IPS-15b (cell line): ENCODE measurements around the gene BTNL2.
"Not testable (repeated sequence)": the region's sequence is repeated elsewhere in the genome, so short reads cannot be mapped to it uniquely, and the experiment has no call there.

Experiments used
- H3K27me3 ChIP-seq: one replicate; pipeline ENCODE4 v1.6.1; 2013; ENCODE audit warnings: low read length; ENCODE audit not compliant: control insufficient read depth, insufficient read depth
- H3K36me3 ChIP-seq: one replicate; pipeline ENCODE4 v1.6.1; 2013; ENCODE audit warnings: low read length; ENCODE audit not compliant: control insufficient read depth, insufficient read depth
- H3K4me1 ChIP-seq: one replicate; pipeline ENCODE4 v1.6.1; 2013; ENCODE audit warnings: mild to moderate bottlenecking, low read length; ENCODE audit not compliant: control insufficient read depth, insufficient read depth
- H3K4me3 ChIP-seq: one replicate; pipeline ENCODE4 v1.5.1; 2013; ENCODE audit warnings: low read depth, low read length
- H3K9ac ChIP-seq: one replicate; pipeline ENCODE4 v1.6.1; 2013; ENCODE audit warnings: low read depth, mild to moderate bottlenecking, low read length
- H3K9me3 ChIP-seq: one replicate; pipeline ENCODE4 v1.6.1; 2013; ENCODE audit warnings: mild to moderate bottlenecking, low read length; ENCODE audit not compliant: control insufficient read depth, insufficient read depth

Gene BTNL2

GRCh38 chr6:32433950-32434349 lies 27.0 kb upstream of the BTNL2 start:
- H3K27me3 ChIP-seq, H3K4me3 ChIP-seq, H3K9me3 ChIP-seq, H3K9ac ChIP-seq, H3K4me1 ChIP-seq, H3K36me3 ChIP-seq: not testable (repeated sequence)

GRCh38 chr6:32432050-32432450 lies 25.1 kb upstream of the BTNL2 start:
- Histone ChIP-seq H3K4me1 (no peaks in the 10 kb centered on the region), H3K9ac (no peak overlapping the region), H3K27me3 (no peaks in the 10 kb centered on the region), H3K9me3 (no peaks in the 10 kb centered on the region), H3K36me3 (no peaks in the 10 kb centered on the region), H3K4me3 (no peak overlapping the region)

GRCh38 chr6:32431142-32431541 lies 24.2 kb upstream of the BTNL2 start:
- H3K9me3 ChIP-seq: no peaks in the 10 kb centered on the region

GRCh38 chr6:32430179-32430578 lies 23.2 kb upstream of the BTNL2 start:
- Histone ChIP-seq H3K9me3 (no peaks in the 10 kb centered on the region), H3K4me1 (no peaks in the 10 kb centered on the region), H3K4me3 (no peak overlapping the region), H3K36me3 (no peaks in the 10 kb centered on the region), H3K27me3 (no peaks in the 10 kb centered on the region), H3K9ac (no peak overlapping the region)

More at GRCh38 chr6:32431142-32431541, 24.2 kb upstream of the BTNL2 start:
- Histone ChIP-seq H3K4me3 (no peak overlapping the region), H3K9ac (no peak overlapping the region), H3K27me3 (no peaks in the 10 kb centered on the region), H3K4me1 (no peaks in the 10 kb centered on the region), H3K36me3 (no peaks in the 10 kb centered on the region)

- no peaks in the 10 kb centered on the region for H3K27me3 ChIP-seq
- H3K36me3 ChIP-seq: no peaks in the 10 kb centered on the region
- H3K9me3 ChIP-seq: no peaks in the 10 kb centered on the region
- H3K4me1 ChIP-seq: no peaks in the 10 kb centered on the region
- H3K9ac ChIP-seq: no peak overlapping the region
- H3K4me3 ChIP-seq: no peak overlapping the region
Measured at GRCh38 chr6:32427934-32428474, 21.0 kb upstream of the BTNL2 start.

- no peaks in the 10 kb centered on the region for H3K36me3 ChIP-seq
- no peak overlapping the region for H3K4me3 ChIP-seq
- H3K4me1 ChIP-seq: no peaks in the 10 kb centered on the region
- H3K9ac ChIP-seq: no peak overlapping the region
- no peaks in the 10 kb centered on the region for H3K27me3 ChIP-seq
- H3K9me3 ChIP-seq: no peaks in the 10 kb centered on the region
Measured at GRCh38 chr6:32427218-32427617, 20.2 kb upstream of the BTNL2 start.

GRCh38 chr6:32426338-32426737 lies 19.4 kb upstream of the BTNL2 start:
- H3K9me3 ChIP-seq: no peaks in the 10 kb centered on the region
- no peak overlapping the region for H3K9ac ChIP-seq
- no peaks in the 10 kb centered on the region for H3K4me1 ChIP-seq
- H3K36me3 ChIP-seq: no peaks in the 10 kb centered on the region
- no peaks in the 10 kb centered on the region for H3K27me3 ChIP-seq
- H3K4me3 ChIP-seq: no peak overlapping the region

GRCh38 chr6:32424589-32425300 lies 17.8 kb upstream of the BTNL2 start:
- Histone ChIP-seq H3K4me3 (no peak overlapping the region), H3K9ac (no peak overlapping the region), H3K4me1 (no peaks in the 10 kb centered on the region), H3K9me3 (no peaks in the 10 kb centered on the region), H3K36me3 (no peaks in the 10 kb centered on the region), H3K27me3 (peaks cover 3% of the 10 kb centered on the region)

- H3K27me3 ChIP-seq: peaks cover 17% of the 10 kb centered on the region
- no peak overlapping the region for H3K4me3 ChIP-seq
- no peak overlapping the region for H3K9ac ChIP-seq
Measured at GRCh38 chr6:32416036-32416435, 9.1 kb upstream of the BTNL2 start.

GRCh38 chr6:32415521-32416019 lies 8.6 kb upstream of the BTNL2 start:
- no peaks in the 10 kb centered on the region for H3K36me3 ChIP-seq

More at GRCh38 chr6:32416036-32416435, 9.1 kb upstream of the BTNL2 start:
- H3K9me3 ChIP-seq: no peaks in the 10 kb centered on the region
- peaks cover 3% of the 10 kb centered on the region for H3K4me1 ChIP-seq
- H3K36me3 ChIP-seq: no peaks in the 10 kb centered on the region

GRCh38 chr6:32413427-32414047 lies 6.6 kb upstream of the BTNL2 start:
- peaks cover 3% of the 10 kb centered on the region for H3K4me1 ChIP-seq
- no peaks in the 10 kb centered on the region for H3K36me3 ChIP-seq
- peaks cover 14% of the 10 kb centered on the region for H3K27me3 ChIP-seq
- H3K9ac ChIP-seq: no peak overlapping the region
- H3K4me3 ChIP-seq: no peak overlapping the region
- no peaks in the 10 kb centered on the region for H3K9me3 ChIP-seq

More at GRCh38 chr6:32415521-32416019, 8.6 kb upstream of the BTNL2 start:
- Histone ChIP-seq H3K4me3 (peak overlapping the region; percentile 36), H3K27me3 (peaks cover 14% of the 10 kb centered on the region), H3K4me1 (peaks cover 3% of the 10 kb centered on the region), H3K9me3 (no peaks in the 10 kb centered on the region), H3K9ac (no peak overlapping the region)
